GM12873 (cell line): ENCODE measurements around the gene NUAK1.

Source experiments
- TF ChIP-seq, protein P1 (sequence below): IDR thresholded peaks from 2 replicates; pipeline ENCODE4 v1.5.1; 2012; ENCODE audit warnings: low read depth, mild to moderate bottlenecking, moderate library complexity, low read length, control low read depth; ENCODE audit not compliant: insufficient read depth; ENCODE audit errors: missing control alignments

NUAK1 gene

GRCh38 chr12:106127338-106128126, 11.2 kb downstream of the NUAK1 start:
- TF ChIP-seq, protein P1, sequence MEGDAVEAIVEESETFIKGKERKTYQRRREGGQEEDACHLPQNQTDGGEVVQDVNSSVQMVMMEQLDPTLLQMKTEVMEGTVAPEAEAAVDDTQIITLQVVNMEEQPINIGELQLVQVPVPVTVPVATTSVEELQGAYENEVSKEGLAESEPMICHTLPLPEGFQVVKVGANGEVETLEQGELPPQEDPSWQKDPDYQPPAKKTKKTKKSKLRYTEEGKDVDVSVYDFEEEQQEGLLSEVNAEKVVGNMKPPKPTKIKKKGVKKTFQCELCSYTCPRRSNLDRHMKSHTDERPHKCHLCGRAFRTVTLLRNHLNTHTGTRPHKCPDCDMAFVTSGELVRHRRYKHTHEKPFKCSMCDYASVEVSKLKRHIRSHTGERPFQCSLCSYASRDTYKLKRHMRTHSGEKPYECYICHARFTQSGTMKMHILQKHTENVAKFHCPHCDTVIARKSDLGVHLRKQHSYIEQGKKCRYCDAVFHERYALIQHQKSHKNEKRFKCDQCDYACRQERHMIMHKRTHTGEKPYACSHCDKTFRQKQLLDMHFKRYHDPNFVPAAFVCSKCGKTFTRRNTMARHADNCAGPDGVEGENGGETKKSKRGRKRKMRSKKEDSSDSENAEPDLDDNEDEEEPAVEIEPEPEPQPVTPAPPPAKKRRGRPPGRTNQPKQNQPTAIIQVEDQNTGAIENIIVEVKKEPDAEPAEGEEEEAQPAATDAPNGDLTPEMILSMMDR: no peak

DNA sequence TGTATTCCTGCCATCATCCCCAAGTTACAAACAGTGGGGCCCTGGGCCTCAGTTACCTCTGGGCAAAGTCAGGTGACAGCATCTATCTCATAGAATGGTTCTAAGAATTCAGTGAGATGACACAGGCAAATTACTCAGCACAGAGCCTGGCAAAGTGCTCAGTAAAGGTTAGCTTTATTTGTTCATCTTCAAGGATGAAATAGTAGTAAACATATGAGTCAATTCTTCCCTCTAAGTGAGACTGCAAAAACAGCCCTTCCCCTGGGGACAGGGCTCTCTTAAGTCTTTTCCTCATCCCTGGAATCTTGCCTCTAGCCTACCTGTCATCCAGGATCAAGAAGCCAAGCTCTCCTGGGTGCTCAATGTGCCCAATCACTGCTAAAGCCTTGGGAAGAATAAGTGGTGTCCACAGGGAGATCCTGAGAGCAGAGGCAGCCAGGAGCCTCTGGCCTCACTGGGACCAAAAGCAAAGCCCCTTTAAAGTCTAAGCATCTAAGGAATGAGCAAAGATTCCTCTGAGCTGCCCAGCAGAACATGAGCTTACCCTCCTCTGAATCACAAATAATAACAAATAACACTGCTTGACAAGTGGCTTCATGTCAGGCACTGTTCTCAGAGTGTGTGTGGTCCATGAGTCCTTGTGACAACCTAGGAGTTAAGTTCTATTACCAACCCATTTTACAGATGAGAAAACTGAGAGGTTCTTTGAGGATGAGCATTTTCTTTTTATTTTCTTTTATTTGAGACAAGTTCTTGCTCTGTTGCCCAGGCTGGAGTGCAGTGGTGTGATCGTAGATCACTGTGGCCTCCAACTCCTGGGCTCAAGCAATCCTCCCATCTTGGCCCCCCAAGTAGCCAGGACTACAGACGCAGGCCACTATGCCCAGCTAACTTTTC, 12.1 kb downstream of the NUAK1 start:
- TF ChIP-seq, protein P1: no peak

DNA sequence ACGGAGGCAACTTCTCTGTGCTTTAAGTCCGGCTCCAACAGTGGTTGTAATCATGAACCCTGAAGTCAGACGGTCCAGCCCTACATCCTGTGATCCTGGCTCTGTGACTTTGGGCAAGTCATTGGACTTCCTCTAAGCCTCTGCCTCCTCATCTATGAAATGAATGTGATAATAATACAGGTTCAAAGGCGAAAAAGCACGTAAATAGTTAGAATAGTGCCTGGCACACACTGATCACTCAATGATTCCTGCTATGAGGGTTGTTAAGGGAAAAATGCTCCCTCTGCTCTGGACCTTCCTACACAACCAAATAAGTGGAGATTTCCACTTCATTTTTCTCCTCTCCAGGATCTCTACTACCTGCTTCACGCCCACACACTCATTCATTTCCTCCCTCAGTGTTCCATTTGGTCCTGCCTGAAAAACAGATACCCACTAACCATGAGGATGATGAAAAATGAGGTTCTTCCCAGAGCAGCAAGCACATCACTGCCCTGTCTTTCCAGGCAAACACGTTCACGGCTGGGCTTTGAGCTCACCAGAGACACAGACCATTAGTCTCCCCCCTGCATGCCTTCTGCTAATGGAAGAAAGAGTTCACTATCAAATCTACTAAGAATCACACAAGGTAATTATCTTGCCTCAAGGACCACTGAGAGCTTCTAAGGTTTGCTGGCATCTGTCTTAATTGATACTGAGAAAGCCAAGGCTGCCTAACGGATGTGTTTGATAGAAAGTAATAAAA, 13.2 kb downstream of the NUAK1 start:
- TF ChIP-seq, protein P1: no peak

DNA sequence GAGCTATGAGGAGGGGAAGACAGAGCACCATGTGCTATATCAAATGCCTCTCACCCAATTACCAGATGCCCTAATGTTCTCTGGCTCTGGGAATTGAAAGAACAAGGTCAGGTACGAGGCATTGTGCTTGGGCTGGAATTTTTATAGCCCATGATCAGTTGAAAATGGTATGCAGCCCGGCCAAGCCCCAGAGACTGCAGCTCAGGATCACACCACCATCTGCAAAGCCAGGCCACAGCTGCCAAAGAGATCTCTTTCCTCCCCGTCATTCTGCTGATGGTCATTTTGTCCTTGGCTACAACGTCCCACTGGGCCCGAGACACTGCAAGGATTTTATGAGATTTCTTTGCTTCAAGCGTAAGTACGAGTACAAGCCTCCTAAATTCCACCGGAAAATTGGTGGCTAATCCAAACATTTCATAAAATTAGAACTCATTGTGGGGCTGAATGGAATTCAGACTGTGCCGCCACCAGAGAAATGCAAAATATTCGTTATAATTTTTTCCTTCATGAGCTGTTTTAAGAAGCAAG, 15.1 kb downstream of the NUAK1 start:
- TF ChIP-seq, protein P1: no peak

DNA sequence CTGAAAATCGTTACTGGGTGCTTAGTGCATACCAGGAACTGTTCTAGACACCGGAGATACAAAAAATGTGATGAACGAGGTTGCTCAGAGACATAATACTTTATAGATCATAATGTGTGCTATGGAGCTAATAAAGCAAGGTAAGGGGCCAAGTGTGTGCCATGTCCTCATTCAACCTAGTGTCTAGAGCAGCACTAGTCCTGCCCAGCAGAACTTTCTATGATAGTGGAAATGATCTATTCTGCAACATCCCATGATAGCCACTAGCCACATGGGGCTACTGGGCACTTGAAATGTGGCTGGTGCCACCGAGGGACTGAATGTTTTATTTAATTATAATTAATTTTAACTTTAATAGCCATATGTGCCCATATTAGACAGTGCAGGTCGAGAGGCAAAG, 15.6 kb downstream of the NUAK1 start:
- TF ChIP-seq, protein P1: no peak

GRCh38 chr12:106122004-106122403, 16.8 kb downstream of the NUAK1 start:
- TF ChIP-seq, protein P1: no peak

- TF ChIP-seq, protein P1: no peak
Observed at GRCh38 chr12:106120519-106121105, 18.1 kb downstream of the NUAK1 start.
